ENCODE measurements around the gene MAGOHB.
"Not testable (repeated sequence)": the region's sequence is repeated elsewhere in the genome, so short reads cannot be mapped to it uniquely, and the experiment has no call there.

MAGOHB gene

DNA sequence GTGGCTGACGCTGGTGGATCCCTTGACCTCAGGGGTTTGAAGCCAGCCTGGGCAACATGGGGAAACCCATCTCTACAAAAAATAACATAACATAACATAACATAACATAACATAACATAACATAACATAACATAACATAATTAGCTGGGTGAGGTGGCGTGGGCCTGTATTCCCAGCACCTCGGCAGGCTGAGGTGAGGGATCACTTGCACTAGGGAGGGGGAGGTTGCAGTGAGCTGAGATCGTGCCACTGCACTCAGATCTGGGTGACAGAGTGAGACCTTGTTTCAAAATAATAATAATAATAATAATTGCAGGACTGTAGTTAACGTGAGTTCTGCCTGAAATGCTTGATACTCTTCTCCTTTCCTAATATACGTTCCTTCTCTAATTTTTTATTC, 1.3 kb downstream of the MAGOHB start:
- no peak for DNase-seq

DNA sequence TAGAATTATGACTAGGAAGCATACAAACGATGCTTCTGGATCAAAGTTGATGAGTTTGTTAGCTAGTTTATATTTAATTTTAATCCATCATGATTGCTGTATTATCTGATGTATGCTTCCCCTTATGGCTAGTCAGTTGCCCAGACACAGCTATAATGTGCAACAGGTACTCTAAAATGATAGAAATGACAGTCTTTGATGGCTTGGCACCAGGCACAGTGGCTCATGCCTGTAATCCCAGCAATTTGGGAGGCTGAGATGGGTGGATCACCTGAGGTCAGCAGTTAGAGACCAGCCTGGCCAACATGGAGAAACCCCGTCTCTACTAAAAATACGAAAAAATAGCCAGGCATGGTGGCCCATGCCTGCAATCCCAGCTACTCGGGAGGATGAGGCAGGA, 2.2 kb downstream of the MAGOHB start:
- not testable (repeated sequence) for DNase-seq

DNA sequence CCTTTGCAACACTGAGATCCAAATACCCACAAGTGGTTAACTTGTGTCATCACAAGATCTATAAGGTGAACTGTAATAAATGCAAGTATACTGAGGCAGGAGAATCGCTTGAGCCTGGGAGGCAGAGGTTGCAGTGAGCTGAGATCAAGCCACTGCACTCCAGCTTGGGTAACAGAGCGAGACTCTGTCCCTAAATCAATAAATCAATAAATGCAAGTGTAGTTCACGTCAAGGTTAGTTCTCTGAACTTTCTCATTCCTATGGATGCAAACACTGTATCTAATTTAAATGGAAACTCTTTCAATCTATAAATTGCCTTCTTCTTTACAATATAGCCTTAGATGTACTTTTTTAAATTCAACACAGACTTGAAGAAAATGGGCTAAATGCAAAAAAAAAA, 3.2 kb downstream of the MAGOHB start:
- no peak for DNase-seq

DNA sequence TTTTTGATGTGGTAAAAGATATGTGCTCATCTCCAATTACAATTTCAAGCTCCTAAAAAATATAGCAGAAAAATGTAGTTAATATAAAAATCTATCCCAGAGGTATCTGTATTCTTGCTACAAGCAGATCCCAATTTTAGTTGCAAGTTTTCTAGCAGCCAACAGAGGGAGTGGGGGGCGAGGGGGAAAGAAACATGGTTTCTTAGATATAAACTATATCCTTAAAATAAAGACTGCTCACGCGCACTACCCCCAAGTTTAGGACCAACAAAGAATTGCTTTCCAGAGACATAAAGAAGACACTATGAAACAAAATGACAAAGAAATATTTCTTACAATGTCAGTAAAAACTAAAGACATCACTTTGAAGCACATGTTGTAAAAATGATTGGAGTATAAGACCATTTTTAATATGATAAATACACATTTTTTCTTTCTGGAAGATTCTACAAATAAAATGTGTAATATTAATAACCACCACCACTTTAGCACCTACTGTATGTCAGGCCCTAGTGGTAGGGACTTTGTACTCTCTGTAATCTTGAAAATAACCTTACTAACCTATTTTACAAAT, 5.4 kb downstream of the MAGOHB start:
- DNase-seq: peak; percentile 26

DNA sequence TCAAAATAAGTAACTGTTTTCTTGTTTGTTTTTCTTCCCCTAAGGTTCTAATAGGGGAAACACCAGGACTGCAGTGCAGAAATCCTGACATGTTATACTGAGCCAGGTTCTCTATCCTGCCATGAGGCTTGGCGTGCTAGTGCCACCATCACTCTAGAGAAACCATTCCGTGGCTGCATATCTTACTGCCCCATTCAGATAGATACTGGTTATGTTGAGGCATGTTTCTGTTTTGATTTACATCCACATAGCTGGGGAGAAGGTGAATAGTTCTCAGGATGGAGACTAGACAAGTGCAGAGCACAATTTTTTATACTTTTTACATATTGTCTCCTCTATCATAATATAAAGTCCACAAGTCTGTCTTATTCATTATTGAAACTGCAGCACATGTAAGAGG, 11.5 kb downstream of the MAGOHB start:
- DNase-seq: no peak

DNA sequence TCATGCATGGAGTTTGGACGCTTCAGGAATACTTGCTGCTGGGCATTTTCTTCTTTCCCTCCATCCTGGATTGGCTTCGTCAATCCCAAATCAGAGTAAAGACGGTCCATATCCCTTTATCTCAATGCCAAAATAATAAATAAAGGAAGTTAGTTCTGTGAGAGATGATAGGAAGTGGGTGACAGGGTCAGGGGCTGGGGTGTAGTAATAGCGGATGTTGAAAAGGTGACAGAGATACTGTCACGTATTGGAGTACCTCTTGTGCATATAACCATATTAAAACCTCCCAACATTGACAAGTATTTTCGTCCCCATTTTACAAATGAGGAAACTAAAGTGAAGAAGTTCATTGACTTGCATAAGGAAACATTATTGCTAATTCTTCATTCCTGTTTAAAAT, 12.4 kb downstream of the MAGOHB start:
- DNase-seq: no peak

DNA sequence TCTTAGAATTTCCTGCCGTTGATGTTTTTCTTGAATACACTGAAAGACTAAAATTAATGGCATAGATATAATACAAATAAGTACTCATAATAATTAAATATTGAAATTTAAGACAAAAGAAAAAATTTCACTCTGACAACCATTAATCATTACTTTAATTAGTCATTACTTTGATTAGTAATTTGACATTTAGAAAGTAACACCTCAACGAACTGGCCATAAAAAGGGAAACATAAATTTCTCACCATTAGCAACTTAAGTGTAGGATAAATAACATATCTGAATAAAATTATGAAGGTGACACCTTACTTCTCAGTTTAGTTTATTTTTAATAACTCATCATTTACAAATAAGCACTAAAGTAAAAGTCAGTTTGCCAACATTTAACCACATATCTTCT, 17.5 kb downstream of the MAGOHB start:
- no peak for DNase-seq

DNA sequence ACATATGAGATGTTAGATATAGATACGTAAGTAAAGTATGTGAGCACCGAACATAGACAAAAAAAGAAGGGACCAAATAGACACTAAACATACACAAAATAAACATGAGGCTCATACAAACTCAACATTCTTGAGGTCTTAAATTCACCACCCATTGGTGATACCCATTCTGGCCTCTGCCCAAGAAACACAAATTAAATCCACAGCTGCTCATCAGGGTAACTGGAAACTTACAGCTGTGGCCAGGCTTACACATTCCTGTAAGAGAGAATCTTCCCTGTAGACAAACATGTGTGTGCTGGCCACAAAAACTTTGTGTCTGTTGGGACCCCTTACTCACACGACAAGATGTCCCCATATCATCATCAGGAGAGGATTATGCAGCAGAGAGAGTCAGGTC, 22.4 kb downstream of the MAGOHB start:
- DNase-seq: peak; percentile 39

DNA sequence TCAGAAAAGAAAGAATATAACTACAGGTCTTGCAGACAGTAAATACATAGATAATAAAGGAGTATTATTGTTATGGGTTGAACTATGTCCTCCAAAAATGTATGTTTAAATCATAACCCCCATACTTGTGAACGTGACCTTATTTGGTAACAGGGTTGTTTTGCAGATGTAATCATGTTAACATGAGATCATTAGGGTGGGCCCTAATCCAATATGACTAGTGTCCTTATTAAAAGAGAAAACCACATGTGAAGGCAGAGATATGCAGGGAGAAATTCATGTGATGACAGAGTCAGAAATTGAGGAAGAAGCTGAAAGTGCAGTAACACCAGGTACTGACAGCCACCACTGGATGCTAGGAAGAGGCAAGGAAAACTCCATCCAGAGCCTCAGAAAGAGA, 29.0 kb downstream of the MAGOHB start:
- DNase-seq: peak; percentile 39

DNA sequence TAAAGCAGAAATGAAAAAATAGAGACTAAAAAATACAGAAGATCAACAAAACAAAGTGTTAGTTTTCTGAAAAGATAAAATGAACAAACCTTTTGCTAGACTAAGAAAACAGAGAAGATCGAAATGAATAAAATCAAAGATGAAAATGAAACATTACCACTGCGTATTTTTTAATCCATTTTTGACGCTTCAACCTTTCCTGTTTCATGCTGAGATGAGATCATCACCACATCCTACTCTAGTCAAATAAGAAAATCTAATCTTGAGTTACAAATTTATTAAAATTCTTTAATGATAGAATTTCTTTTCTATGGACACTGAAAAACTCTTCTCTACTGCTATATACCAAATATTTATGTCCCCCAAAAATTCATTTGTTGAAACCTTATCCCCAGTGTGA, 30.7 kb downstream of the MAGOHB start:
- no peak for DNase-seq

DNA sequence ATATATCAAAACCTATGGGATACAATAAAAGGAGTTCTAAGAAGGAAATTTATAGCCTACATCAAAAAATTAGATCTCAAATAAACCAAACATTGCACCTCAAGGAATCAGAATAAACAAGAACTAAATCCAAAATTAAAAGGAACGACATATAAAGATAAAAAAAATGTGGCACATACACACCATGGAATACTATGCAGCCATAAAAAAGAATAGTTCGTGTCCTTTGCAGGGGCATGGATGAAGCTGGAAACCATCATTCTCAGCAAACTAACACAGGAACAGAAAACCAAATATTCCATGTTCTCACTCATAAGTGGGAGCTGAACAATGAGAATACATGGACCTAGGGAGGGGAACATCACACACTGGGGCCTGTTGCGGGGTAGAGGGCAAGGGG, 31.3 kb downstream of the MAGOHB start:
- DNase-seq: not testable (repeated sequence)

DNA sequence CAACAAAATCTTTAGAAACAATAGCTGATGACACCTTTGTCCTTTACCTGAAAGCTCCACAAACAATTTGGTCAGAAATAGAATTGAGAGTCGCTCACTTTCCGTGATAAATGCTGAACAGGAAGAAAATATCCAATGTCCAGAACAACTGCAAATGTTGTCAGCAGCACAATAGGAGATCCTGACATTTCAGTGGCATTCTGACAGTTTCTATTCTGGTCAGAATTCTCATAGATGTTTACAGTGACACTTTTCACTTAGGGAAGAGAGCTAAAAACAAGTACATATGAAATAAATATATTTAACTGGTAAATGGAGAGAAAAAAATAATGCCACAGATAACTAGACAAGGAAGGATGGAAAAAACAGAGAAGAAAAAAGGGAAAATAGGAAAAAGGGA, 39.1 kb downstream of the MAGOHB start:
- DNase-seq: no peak

DNA sequence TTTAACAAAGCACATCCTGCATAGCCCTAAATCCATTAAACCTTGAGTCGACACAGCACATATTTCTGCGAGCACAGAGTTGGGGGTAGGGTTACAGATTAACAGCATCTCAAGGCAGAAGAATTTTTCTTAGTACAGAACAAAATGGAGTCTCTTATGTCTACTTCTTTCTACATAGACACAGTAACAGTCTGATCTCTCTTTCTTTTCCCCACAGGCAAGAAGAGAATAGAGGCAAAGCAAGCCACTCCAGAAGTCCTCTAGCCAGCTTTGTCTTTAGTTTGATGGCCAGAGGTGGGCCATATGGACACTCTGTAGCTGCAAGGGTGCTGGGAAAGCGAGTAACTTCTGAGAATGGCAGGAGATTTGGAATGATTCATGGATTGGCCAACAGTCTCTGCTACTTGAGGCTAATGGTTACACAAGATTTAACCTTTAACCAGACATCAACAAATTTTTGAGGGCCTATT, 41.4 kb downstream of the MAGOHB start:
- not testable (repeated sequence) for DNase-seq

DNA sequence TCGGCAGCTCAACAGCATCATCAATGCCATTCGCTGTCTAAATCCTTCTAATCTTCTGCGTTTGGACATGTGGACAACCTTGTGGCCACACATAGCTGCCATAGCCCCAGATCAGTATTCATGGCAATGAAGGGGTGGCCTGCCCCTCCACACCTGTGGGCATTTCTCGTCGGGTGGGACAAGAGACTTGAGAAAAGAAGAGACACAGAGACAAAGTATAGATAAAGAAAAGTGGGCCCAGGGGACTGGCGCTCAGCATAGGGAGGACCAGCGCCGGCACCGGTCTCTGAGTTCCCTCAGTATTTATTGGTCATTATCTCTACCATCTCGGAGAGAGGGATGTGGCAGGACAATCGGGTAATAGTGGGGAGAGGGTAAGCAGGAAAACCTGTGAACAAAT, 42.3 kb downstream of the MAGOHB start:
- DNase-seq: no peak

DNA sequence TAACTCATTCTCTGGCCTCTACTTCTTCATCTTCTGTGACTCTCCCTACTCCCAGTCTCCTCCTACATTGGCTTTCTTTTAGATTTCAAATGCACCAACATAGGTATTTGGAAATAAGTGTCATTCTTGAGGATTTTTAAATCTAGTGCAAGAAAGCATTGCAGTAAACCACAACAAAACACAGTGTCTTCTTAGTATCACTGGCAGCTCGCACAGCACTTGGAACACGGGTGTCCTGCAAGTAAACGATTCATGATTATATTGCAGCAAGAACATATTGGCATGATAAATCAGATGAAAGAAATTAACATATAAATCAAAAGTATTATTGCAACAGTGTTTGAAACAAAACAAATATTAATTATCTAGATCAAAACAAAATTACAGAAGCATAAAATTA, 45.6 kb downstream of the MAGOHB start:
- DNase-seq: no peak

DNA sequence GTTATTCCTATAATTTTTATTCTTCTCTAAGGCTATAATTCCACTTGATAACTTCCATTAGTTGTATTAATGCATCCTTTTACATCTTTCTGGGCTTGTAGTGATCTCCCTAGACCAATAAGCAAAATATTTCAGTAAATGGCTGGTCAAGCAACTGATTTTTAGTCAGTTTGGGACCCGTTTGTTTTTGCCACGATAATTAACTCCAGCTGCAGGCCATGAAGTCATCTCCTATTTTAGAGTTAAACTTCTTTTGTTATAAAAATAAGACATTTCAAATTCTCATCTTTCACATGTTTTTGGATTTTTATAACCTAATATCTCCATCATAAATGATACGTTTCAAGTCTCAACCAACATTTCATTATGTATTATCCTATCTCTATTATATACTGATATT, 49.4 kb downstream of the MAGOHB start:
- peak; percentile 13 for DNase-seq

DNA sequence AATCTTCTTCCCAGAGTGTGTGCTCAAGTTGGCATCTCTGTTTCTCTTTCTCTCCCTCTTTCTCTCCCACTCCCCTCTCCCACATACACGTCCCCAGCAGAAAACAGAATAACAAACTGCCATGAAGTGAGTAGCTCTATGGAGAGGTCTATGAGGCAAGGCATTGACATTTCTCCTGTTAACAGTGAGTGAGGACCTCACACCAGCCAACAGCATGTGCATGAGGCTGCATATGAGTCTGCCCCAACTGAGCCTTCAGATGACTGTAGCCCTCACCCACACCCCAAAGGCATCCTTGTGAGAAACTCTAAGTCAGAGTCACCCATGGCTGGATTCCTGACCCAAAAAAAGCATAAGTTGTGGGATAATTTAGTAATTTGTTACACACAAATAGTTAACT, 50.4 kb downstream of the MAGOHB start:
- DNase-seq: no peak

DNA sequence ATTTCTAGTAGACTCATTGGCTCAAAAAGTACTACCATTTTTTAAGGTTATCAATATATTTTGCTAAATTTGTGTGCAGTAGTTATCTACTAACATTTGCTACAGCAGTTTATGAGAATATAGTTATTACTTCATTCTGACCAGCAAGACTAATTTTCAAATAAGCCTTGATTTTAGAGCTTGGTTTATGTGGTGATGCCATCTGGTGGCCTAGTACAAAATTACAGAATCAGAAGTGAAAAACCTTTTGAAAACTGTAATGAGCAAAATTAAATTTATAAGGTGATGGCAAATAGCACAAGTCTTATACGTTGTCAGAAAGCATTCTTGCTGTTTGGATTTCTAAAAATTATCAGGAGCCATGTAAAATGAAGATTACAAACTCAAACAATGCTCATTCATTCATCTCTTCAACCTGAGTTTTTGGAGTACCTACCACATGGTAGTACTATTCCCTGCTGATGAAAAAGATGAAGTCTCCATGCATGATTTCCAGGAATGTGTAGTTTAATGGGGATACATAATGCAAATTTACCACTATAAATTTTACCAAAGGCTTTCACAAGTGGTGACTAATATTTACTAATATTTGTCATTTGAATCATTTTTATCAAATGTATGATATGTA, 51.0 kb downstream of the MAGOHB start:
- DNase-seq: peak; percentile 35

DNA sequence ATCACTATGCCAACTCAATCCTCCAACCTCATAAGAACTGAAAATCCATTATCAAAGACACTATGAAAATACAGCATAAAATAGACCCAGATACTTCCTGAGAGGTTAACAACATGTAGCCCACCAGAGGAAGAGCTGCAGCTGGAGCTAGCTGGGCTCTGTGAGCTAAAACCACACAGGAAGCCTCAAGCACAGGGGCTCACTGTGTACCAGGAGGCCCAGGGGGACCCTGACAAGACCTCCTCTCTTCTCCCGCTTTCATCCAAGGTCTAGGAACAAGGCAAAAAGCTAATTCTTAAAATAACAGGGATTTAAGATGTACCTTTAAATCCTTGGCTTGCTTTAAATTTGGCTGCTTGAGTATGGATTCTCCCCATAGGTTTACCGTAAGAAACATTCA, 54.2 kb downstream of the MAGOHB start:
- DNase-seq: no peak

DNA sequence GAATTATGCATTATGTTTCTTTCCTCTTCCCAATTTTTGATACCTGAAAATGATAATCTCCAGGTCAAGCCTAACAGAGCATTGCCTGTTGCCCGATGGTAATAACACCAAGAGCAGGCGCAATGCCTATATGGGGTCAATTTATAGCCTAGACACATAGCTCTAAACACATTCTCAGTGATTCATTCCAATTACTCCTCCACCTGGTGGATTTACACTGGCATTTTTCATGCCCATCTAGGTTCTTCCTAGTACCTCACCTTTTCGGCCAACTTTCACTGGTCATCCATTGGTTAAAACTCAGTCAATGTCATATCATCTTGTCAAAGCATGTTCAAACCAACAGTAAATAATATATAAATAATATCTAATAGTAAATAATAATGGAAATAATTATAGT, 54.6 kb downstream of the MAGOHB start:
- DNase-seq: no peak

DNA sequence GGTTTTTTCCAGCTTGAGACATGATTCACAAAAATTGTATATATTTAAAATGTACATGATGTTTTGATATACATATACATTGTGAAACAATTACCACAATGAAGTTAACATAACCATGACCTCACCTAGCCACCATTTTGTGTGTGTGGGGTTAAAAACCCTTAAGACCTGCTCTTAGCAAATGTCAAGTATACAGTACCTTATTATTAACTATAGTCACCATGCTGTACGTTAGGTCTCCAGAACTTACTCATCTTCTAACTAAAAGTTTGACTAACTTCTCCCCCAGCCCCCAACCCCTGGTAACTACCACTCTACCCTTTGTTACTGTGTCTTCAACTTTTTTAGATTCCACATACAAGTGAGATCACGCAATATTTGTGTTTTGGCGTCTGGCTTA, 55.1 kb downstream of the MAGOHB start:
- DNase-seq: no peak

DNA sequence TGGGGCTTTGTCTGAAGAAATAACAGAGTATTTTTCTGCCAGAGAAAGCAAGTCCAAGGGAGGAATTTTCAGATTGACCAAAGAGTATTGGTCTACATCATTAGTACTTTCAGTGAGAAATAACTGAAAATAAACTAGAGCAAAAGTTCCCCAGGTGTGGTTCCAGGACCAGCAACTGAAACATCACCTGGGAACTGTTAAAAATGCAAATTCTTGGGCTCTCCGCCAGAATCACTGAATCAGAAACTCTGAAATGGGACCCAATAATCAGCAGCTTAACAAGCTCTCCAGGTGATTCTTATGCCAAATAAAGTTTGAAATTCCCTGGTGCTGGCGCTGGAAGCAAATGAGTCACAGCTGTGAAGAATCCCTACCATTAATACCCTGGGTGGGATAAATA, 55.6 kb downstream of the MAGOHB start:
- no peak for DNase-seq

DNA sequence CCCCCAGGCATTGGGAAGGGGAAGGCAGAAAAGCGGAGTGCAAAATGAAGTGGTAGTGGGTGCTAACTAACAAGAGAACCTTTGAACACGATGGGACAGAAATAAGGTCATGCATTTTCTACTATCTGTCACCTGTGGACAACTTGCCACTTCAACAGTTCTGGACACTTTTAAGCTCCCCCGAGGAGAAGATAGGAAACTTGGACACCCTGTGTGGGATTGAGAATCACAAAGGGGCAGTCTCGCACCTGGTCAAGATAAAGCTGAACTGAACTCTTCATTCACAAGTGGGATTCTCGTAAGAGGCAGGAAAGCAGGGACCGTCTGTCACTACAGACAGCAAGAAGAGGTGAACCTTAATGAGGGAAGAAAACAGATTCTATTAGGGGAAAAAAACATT, 56.1 kb downstream of the MAGOHB start:
- DNase-seq: no peak

DNA sequence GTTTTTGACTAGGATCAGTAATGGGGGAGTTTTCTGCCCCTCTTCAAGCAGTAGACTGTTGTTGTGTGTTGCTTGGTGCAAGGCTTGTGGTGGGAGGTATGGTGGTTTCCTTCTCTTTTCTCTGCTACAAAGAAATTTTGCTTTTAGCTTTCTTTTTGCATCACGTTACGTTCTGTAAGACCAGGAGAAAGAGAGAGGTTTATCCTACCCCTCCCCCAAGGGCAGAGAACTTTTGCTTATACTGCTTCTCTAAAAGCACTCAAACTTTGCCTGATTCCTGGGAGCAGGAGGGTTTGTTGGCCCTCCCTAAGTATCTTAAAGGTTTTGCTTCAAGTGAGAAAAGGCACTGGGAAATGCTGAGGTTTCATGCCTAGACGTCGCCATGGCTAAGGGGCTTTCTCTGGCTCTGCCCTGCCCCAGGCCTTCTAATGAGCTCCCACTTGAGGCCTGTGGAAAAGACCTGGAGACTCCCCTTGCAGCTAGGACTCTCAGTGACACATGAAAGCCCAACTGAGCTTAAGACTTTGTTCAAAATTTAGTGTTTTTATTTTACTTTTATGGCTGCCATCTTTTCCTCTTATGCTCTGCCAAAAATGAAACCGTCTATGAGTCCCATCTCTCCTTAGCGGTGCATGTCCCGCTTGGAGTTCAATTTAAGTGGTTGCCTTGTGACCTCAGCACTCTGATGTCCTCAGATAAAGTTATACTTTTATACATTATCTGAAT, 58.5 kb downstream of the MAGOHB start:
- no peak for DNase-seq
